ENCODE data around the gene CPE.

- TF ChIP-seq, protein P1, sequence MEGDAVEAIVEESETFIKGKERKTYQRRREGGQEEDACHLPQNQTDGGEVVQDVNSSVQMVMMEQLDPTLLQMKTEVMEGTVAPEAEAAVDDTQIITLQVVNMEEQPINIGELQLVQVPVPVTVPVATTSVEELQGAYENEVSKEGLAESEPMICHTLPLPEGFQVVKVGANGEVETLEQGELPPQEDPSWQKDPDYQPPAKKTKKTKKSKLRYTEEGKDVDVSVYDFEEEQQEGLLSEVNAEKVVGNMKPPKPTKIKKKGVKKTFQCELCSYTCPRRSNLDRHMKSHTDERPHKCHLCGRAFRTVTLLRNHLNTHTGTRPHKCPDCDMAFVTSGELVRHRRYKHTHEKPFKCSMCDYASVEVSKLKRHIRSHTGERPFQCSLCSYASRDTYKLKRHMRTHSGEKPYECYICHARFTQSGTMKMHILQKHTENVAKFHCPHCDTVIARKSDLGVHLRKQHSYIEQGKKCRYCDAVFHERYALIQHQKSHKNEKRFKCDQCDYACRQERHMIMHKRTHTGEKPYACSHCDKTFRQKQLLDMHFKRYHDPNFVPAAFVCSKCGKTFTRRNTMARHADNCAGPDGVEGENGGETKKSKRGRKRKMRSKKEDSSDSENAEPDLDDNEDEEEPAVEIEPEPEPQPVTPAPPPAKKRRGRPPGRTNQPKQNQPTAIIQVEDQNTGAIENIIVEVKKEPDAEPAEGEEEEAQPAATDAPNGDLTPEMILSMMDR (conservative IDR thresholded peaks at IDR 0.05 in 1 of 2, IDR thresholded peaks at IDR 0.05 in 1 of 2; ENCODE audit: extremely low read depth in 1 of 2, insufficient read depth in 1 of 2, low read depth in 1 of 2, low read length in 2 of 2): no peak
- TF ChIP-seq EZH2 (IDR thresholded peaks at IDR 0.05; ENCODE audit: borderline replicate concordance, low read length): no peak
Observed at GRCh38 chr4:165332502-165332901, 46.3 kb upstream of the CPE start.
